HG02798 (cell line): ENCODE data around the gene NR3C2.

Source experiments
- ATAC-seq: cut with Tn5 transposase; IDR thresholded peaks from one replicate; pipeline ENCODE4 v1.9.1; 2021; ENCODE audit warnings: mild to moderate bottlenecking; ENCODE audit not compliant: unreplicated experiment, poor library complexity

Gene NR3C2

GRCh38 chr4:148064451-148064850 is 377.8 kb downstream of the NR3C2 start:
- no peak for ATAC-seq

GRCh38 chr4:148062301-148062950 is 379.8 kb downstream of the NR3C2 start:
- ATAC-seq = no peak

GRCh38 chr4:148061795-148062194 is 380.4 kb downstream of the NR3C2 start:
- ATAC-seq = no peak

DNA sequence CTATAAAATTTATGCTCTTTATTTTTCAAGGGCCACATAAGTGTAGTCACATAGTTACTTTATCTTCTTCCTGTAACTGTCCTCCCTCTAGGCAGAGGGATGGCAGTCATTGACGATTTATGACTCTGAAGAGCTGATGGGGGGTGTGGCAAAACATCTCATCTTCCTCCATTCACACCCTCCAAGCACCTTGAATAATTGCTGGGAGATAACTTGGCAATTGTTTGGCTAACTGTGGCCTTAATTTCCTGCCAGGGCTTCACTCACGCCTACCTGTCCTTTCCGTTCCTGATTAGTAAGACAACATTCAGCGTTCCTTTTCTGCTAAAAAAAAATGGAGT is 381.1 kb downstream of the NR3C2 start:
- no peak for ATAC-seq

GRCh38 chr4:148060264-148061140 is 381.7 kb downstream of the NR3C2 start:
- ATAC-seq = no peak

DNA sequence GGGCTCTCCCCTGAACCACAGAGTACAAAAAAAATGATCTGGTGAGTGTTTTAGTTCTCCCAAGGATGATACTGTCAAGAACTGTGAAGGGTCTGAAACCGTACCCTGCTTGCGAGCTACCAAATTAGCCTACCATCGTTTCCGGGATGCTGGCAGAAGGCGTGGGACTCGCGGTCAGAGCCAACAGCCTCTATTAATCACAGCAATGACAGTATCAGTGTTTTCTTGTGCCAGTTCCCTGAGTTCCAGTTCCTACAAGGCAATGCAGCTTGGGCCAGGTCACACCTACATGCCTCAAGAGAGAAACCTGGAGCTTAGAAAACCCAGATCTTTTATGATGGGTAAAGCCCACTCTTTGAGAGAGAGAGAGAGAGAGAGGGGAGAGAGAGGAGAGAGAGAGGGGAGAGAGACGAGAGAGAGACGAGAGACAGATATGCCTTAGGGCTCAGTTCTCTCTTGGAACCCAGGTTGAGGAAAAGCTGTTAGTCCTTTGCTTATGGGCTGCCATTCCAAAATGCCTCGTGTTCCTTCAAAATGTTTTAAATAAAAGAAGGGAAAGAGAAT is 382.5 kb downstream of the NR3C2 start:
- ATAC-seq = no peak

DNA sequence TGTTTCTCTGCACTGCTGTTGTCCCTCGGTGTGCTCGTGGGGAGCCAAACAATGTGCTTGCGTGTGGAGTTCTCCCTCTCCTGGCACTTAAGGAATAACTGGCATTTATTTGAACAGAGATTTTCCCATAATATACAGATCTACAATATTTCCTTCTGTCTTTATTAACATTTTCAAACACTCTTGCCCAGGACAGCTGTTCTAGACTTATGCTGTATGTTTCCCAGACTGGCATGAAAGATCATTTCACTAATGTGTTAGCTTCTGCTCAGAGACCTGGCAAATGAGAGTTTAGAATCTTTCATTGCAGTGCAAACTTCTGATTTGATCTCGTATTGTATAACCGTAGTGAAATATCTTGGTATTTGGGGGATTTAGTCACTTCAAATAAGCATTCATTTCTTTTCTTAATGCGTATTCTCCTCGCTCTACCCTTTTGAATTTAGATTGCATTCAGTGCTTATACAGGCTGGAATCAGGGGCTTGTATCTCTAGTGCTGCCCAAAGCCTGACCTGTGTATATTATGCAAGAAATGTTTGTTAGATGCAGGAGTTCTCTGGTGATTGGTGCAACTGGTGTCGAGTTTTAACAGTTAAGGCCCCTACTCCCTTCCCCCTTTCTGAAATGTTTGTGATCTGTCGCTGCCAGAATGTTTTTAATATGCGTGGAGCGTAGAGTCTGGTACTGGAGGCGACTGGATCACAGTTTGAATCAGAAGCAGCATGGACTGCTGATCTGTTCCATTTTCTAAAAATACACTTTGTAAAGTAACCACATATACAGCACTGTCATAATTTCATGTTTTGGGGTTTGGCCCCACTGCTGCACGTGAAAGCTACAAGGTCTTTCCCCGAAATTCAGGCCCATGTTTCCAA is 384.0 kb downstream of the NR3C2 start:
- ATAC-seq = no peak

- peak; percentile 37 for ATAC-seq
Observed at GRCh38 chr4:148057516-148057915, 384.7 kb downstream of the NR3C2 start.

DNA sequence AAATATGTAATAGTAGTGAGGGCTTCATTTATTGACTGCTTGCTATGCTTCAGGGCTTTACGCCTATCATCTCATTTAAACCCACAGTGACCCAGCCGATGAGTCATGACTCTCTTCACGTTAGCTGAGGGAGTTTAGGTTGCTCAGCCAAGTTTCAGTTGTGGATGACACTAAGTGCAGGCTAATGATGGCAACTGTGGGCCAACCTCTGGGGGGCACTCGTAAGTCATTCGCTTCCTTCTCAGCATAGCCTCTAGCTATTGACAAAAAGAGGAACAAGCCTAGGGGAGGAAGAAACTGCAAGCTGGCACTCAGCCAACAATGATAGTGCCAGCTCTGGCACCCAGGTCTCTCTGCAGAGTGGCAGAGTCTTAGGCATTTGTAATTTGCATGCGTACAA is 385.3 kb downstream of the NR3C2 start:
- peak; percentile 89 for ATAC-seq

GRCh38 chr4:148055844-148056243 is 386.4 kb downstream of the NR3C2 start:
- no peak for ATAC-seq

DNA sequence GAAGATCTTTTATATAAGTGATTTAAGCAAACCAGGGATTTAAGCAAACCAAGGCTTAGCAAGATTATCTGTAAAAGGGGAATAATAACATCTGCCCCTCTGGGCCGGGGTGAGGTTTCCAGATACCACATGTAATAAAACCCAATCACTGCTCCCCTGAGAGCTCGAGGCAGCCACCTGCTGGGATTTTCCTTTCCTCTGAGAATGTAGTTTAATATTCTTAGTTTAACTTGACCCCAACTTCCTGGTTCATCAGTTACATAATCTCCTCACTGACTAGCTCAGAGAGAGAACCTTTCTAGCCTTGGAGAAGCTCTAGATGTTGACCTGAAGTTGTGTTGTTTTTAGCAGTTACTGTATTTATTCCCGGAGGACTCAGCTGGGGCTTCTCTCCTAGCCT is 387.9 kb downstream of the NR3C2 start:
- no peak for ATAC-seq

GRCh38 chr4:148053298-148054003 is 388.8 kb downstream of the NR3C2 start:
- ATAC-seq = no peak

DNA sequence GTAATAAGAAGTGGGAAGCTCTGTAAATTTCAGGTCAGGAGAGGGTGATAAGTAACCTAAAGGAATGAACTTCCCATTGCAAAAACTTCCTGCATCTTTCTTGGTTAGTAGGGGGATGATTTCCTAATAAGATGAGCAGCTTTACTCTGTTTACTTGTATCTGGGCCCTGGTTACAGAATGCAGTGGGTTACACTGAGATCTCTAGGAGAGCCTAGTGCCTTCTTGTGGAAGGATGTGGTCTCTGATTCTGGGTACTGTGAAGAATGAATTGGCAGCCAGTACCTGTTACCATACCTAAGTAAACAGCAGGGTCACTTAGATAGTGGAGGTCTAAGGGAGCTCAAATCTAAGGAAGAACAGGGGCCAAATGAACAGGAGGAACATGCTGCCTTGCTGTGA is 389.8 kb downstream of the NR3C2 start:
- no peak for ATAC-seq

DNA sequence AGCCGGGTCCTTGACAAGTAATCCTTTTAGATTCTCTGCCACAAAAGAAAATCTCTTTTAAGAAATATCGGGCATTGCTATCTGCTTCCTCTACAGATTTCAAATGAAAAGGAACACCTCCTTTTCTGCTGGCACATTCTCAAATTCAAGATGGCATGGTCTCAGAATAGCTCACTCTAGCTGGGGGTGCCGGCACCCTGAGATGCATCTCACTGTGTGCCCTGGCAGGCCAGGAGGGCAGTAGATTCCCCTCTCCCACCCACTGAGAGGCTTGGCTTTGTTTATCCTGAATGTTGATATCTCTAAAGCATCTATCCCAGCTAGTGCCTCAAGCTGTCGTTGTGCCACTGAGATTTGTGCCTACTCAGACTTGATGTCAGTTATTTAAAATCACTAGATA is 390.8 kb downstream of the NR3C2 start:
- no peak for ATAC-seq

DNA sequence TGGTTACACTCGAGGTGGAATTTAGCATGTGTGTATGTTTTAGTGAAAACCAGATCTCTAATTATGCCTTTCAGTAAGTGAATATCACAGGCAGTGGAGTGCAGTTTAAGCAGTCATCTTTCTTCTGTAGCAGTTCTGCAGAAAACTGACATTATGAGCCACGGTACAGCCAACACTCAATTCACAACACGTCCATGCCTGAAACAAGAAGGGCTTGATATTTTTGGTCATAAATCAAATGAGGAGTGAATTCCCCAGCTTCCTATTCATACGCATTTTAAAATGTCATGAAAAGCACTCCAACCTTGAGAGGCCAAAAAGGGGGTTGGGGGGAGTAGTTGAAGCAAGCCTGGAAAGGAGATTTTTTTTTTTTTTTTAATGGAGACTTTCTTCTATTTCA is 393.6 kb downstream of the NR3C2 start:
- no peak for ATAC-seq

DNA sequence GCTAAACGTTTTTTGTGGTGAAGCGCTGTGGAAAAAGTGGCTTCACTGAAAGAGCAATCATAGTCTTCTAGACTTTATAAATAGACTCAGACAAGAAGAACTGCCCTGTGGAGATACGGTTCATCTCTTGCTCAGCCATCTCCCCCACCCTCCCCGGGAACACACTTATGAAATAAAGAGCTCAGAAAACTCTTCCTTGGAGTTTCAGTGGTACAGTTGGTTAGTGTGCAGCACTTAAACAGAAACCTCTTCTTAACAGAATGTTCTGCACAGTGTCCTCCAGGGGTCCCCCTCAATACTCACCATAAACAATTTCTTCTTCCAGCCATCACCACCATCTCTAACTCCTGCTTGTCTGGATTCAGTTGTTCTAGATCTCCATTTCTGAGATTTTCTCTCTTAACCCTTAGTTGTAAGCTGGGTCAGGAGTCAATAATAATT is 397.3 kb downstream of the NR3C2 start:
- ATAC-seq = peak; percentile 93

DNA sequence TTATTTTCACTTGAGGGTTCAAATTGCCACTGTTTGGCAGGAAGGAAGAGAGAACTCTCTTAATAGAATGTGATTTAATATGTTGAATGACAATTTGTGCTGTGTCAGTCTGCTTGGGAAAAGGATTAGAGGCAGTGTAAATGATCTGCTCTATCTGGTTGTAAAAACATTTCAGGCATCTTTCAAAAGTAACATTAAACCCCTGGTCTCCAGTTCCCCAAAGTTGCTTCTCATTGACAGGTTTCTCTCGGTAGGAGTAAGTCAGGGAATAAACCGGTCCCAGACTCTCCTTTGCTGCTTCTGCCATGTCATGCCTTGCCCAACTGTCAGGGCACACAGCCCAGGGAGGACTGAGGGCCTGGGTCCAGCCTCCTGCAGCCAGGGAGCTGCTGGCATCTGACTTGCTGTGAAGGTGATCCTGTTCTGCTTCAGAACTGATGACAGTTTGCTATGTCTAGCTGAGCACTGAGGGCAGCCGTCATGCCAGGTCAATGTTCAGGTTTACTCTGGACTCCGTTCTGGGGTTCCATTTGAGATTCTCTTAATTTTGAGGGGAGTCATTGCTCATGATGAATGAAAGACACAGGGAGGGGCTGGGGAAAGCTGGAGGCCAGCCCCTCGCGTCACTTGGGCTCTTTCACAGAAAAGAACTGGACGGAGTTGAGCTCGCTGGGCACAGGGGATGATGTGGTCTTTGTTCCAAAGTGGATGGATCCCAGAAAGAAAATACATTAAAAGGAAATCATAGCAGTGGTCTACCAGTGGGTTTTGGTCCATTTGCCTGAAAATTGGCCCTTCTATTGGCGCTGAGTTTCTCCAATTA is 397.9 kb downstream of the NR3C2 start:
- ATAC-seq = peak; percentile 1

- no peak for ATAC-seq
Observed at GRCh38 chr4:148041606-148042329, 400.4 kb downstream of the NR3C2 start.
